SK-N-SH treated with all-trans-retinoic acid at 6 μM for 48 hours (cell line): Measurements from ENCODE around the gene PTGR1.

Experiments
- BACH2 ChIP-seq: fragments of 250-450 bp; sonication (Bioruptor Pico); IDR thresholded peaks from 2 replicates; pipeline ENCODE4 v1.9.0; 2021; ENCODE audit warnings: mild to moderate bottlenecking, borderline replicate concordance
- CREB5 ChIP-seq: fragments of 250-450 bp; sonication (Bioruptor Pico); IDR thresholded peaks from 2 replicates; pipeline ENCODE4 v1.5.1; 2020; ENCODE audit warnings: low read depth, mild to moderate bottlenecking, moderate library complexity
- OSR1 ChIP-seq: fragments of 250-450 bp; sonication (Bioruptor Pico); IDR thresholded peaks from 2 replicates; pipeline ENCODE4 v1.8.0; 2022; ENCODE audit warnings: moderate library complexity, mild to moderate bottlenecking, inconsistent platforms
- PATZ1 ChIP-seq: fragments of 250-450 bp; sonication (Bioruptor Pico); IDR thresholded peaks from 2 replicates; pipeline ENCODE4 v1.8.0; 2020; ENCODE audit warnings: mild to moderate bottlenecking, moderate library complexity, borderline replicate concordance
- PPARA ChIP-seq: fragments of 250-450 bp; sonication (Bioruptor Pico); IDR thresholded peaks from 2 replicates; pipeline ENCODE4 v1.5.0; 2020; ENCODE audit warnings: mild to moderate bottlenecking, borderline replicate concordance
- RARB ChIP-seq: fragments of 250-450 bp; sonication (Bioruptor Pico); IDR thresholded peaks from 2 replicates; pipeline ENCODE4 v1.8.0; 2021; ENCODE audit warnings: mild to moderate bottlenecking, moderate library complexity
- SNAI2 ChIP-seq: fragments of 250-450 bp; sonication (Bioruptor Pico); IDR thresholded peaks from 2 replicates; pipeline ENCODE4 v1.5.0; 2020; ENCODE audit warnings: mild to moderate bottlenecking, moderate library complexity
- ZC3H10 ChIP-seq: fragments of 250-450 bp; sonication (Bioruptor Pico); IDR thresholded peaks from 2 replicates; pipeline ENCODE4 v1.5.1; 2021; ENCODE audit warnings: mild to moderate bottlenecking, moderate library complexity
- ZFP3 ChIP-seq: fragments of 250-450 bp; sonication (Bioruptor Pico); IDR thresholded peaks from 2 replicates; pipeline ENCODE4 v1.5.0; 2020; ENCODE audit warnings: mild to moderate bottlenecking, moderate library complexity
- ZNF565 ChIP-seq: fragments of 450-650 bp; formaldehyde crosslinking; conservative IDR thresholded peaks from 2 replicates; pipeline ENCODE4 v1.5.0; 2020; ENCODE audit warnings: low read depth, mild to moderate bottlenecking, moderate library complexity
- ZNF70 ChIP-seq: fragments of 450-650 bp; formaldehyde crosslinking; IDR thresholded peaks from 2 replicates; pipeline ENCODE4 v1.5.0; 2020; ENCODE audit warnings: mild to moderate bottlenecking, moderate library complexity

- TF ChIP-seq ZC3H10 (CRISPR knock-in tag) (no peak), CREB5 (CRISPR knock-in tag) (no peak), ZNF565 (CRISPR knock-in tag) (no peak), PPARA (CRISPR knock-in tag) (no peak), RARB (CRISPR knock-in tag) (no peak), OSR1 (CRISPR knock-in tag) (no peak), BACH2 (CRISPR knock-in tag) (no peak), SNAI2 (CRISPR knock-in tag) (no peak), ZNF70 (no peak), PATZ1 (CRISPR knock-in tag) (no peak), ZFP3 (CRISPR knock-in tag) (no peak)
Observed at GRCh38 chr9:111582888-111583287, 16.6 kb downstream of the PTGR1 start.
